ENCODE results near the gene UGT1A4. TPM values are rescaled to one million over a fixed set of nuclear protein-coding genes. Genes with fewer than 3 reads are reported as not detected.
A peak's percentile ranks its signal among the peaks of the same experiment; 100 is the strongest.

UGT1A4 gene
- total and polyA plus RNA-seq, 2 donors (not counting 1 experiment from before 2014, with no cell fraction given), result not detected

DNA sequence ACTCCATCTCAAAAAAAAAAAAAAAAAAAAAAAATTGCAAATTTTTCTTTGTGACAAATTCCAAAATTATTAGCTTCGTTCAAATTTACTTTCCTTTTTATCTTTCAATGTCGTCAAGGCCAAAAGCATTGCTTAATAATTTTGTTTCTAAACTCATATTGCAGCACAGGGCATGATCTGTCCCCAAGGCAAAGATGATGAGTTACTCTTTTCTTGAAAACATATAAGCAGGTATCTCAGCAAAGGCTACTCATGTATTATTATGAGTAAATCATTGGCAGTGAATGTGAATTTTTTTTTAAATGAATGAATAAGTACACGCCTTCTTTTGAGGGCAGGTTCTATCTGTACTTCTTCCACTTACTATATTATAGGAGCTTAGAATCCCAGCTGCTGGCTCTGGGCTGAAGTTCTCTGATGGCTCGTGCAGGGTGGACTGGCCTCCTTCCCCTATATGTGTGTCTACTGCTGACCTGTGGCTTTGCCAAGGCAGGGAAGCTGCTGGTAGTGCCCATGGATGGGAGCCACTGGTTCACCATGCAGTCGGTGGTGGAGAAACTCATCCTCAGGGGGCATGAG lies 36.9 kb upstream of the UGT1A4 start, which contains the start of gene UGT1A7:
UGT1A7 (plus strand) TSS at position 381 of the 579 bp plus-strand sequence; CDS start at position 418, 37 bp downstream.
- H3K27me3 ChIP-seq (ENCODE audit: control insufficient read depth, insufficient read depth, low read length), result no peaks in the 10 kb centered on the region

DNA sequence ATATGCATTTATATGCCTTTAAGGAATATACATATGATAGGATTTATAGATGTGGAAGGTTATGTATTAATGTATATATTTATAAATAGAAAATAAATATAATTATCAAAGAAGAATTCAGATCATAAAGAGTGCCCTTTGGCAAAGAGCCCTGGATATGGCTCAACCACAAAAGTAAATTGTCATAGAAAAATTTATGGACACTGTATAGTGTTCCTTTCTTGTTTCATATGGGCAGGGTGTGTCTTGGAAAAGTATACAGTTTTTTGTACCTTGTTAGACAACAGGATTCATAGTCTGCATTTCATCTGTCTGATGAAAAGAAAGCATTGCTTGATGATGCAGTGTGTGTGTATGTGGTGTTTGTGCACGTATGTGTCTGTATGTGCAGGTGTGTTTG lies 33.9 kb upstream of the UGT1A4 start:
- no peaks in the 10 kb centered on the region for H4K20me1 ChIP-seq (ENCODE audit: control insufficient read depth, extremely low read depth, insufficient read depth, low read length)
- no peak overlapping the region for H3K4me3 ChIP-seq (replicated peaks in 1 of 4; ENCODE audit: control extremely low read depth in 1 of 4, insufficient read depth in 1 of 4, low read depth in 3 of 4, low read length in 4 of 4)
- no peak overlapping the region for H3K4me2 ChIP-seq (ENCODE audit: extremely low read depth, insufficient read depth, low read length)
- no peak for TF ChIP-seq EZH2 (IDR thresholded peaks at IDR 0.05; ENCODE audit: low read length, missing control alignments)
- TF ChIP-seq, protein P1, sequence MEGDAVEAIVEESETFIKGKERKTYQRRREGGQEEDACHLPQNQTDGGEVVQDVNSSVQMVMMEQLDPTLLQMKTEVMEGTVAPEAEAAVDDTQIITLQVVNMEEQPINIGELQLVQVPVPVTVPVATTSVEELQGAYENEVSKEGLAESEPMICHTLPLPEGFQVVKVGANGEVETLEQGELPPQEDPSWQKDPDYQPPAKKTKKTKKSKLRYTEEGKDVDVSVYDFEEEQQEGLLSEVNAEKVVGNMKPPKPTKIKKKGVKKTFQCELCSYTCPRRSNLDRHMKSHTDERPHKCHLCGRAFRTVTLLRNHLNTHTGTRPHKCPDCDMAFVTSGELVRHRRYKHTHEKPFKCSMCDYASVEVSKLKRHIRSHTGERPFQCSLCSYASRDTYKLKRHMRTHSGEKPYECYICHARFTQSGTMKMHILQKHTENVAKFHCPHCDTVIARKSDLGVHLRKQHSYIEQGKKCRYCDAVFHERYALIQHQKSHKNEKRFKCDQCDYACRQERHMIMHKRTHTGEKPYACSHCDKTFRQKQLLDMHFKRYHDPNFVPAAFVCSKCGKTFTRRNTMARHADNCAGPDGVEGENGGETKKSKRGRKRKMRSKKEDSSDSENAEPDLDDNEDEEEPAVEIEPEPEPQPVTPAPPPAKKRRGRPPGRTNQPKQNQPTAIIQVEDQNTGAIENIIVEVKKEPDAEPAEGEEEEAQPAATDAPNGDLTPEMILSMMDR (conservative IDR thresholded peaks at IDR 0.05 in 1 of 2, IDR thresholded peaks at IDR 0.05 in 1 of 2; ENCODE audit: low read depth in 1 of 2, low read length in 2 of 2), result no peak
- no peaks in the 10 kb centered on the region for H3K4me1 ChIP-seq (ENCODE audit: control insufficient read depth, extremely low read depth, insufficient read depth, low read length)
- DNase-seq (ENCODE audit: low read depth in 2 of 2), result no peak
- H3K79me2 ChIP-seq (ENCODE audit: control insufficient read depth, insufficient read depth, low read length), result no peaks in the 10 kb centered on the region
- H2AFZ ChIP-seq (ENCODE audit: low read length), result no peak overlapping the region
- H3K9me3 ChIP-seq (ENCODE audit: control insufficient read depth, insufficient read depth, low read depth, low read length), result no peaks in the 10 kb centered on the region
- no peak overlapping the region for H3K27ac ChIP-seq (ENCODE audit: insufficient read depth, low read length)
- no peak overlapping the region for H3K9ac ChIP-seq (ENCODE audit: insufficient read depth, low read length)
- H3K27me3 ChIP-seq (ENCODE audit: control insufficient read depth, insufficient read depth, low read length), result no peaks in the 10 kb centered on the region
- H3K36me3 ChIP-seq (ENCODE audit: control insufficient read depth, insufficient read depth, low read length), result no peaks in the 10 kb centered on the region

More for the DNA sequence above, 36.9 kb upstream of the UGT1A4 start, which contains the start of gene UGT1A7:
- H3K4me1 ChIP-seq (ENCODE audit: control insufficient read depth, extremely low read depth, insufficient read depth, low read length), result no peaks in the 10 kb centered on the region
- no peak for DNase-seq (ENCODE audit: low read depth in 2 of 2)
- H2AFZ ChIP-seq (ENCODE audit: low read length), result no peak within 1 kb of the TSS
- H3K9ac ChIP-seq (ENCODE audit: insufficient read depth, low read length), result no peak within 1 kb of the TSS
- no peak for TF ChIP-seq EZH2 (IDR thresholded peaks at IDR 0.05; ENCODE audit: low read length, missing control alignments)
- TF ChIP-seq, protein P1 (conservative IDR thresholded peaks at IDR 0.05 in 1 of 2, IDR thresholded peaks at IDR 0.05 in 1 of 2; ENCODE audit: low read depth in 1 of 2, low read length in 2 of 2), result no peak
- H3K4me3 ChIP-seq (replicated peaks in 1 of 4; ENCODE audit: control extremely low read depth in 1 of 4, insufficient read depth in 1 of 4, low read depth in 3 of 4, low read length in 4 of 4), result no peak within 1 kb of the TSS
- no peaks in the 10 kb centered on the region for H3K9me3 ChIP-seq (ENCODE audit: control insufficient read depth, insufficient read depth, low read depth, low read length)
- H3K27ac ChIP-seq (ENCODE audit: insufficient read depth, low read length), result no peak within 1 kb of the TSS
- H3K36me3 ChIP-seq (ENCODE audit: control insufficient read depth, insufficient read depth, low read length), result no peaks in the 10 kb centered on the region
- H3K79me2 ChIP-seq (ENCODE audit: control insufficient read depth, insufficient read depth, low read length), result no peaks in the 10 kb centered on the region
- H3K4me2 ChIP-seq (ENCODE audit: extremely low read depth, insufficient read depth, low read length), result no peak within 1 kb of the TSS
- H4K20me1 ChIP-seq (ENCODE audit: control insufficient read depth, extremely low read depth, insufficient read depth, low read length), result no peaks in the 10 kb centered on the region

DNA sequence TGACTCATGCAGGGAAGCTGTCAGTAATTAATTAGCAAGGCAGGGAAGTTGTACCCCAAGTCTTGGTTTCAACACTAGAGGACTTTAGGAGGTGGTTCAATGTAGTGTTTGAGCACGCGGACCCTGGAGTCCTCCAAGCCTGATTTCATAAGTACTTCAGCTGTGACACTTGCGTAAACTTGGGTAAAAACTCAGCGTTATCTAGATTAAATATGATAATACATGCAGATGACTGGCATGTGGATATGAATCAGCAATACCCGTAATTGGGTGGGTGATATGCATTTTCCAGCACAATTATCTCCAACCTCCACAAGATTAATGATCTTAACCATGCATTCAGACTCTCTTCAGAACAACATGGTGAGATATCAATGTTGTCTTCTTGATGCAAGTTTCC lies 31.6 kb upstream of the UGT1A4 start:
- H4K20me1 ChIP-seq (ENCODE audit: control insufficient read depth, extremely low read depth, insufficient read depth, low read length), result no peaks in the 10 kb centered on the region
- H3K9me3 ChIP-seq (ENCODE audit: control insufficient read depth, insufficient read depth, low read depth, low read length), result no peaks in the 10 kb centered on the region
- TF ChIP-seq, protein P1 (conservative IDR thresholded peaks at IDR 0.05 in 1 of 2, IDR thresholded peaks at IDR 0.05 in 1 of 2; ENCODE audit: low read depth in 1 of 2, low read length in 2 of 2), result no peak
- no peak for TF ChIP-seq EZH2 (IDR thresholded peaks at IDR 0.05; ENCODE audit: low read length, missing control alignments)
- H3K36me3 ChIP-seq (ENCODE audit: control insufficient read depth, insufficient read depth, low read length), result no peaks in the 10 kb centered on the region
- no peak overlapping the region for H3K9ac ChIP-seq (ENCODE audit: insufficient read depth, low read length)
- H3K79me2 ChIP-seq (ENCODE audit: control insufficient read depth, insufficient read depth, low read length), result no peaks in the 10 kb centered on the region
- no peak overlapping the region for H3K4me2 ChIP-seq (ENCODE audit: extremely low read depth, insufficient read depth, low read length)
- no peak overlapping the region for H3K27ac ChIP-seq (ENCODE audit: insufficient read depth, low read length)
- DNase-seq (ENCODE audit: low read depth in 2 of 2), result peak in 1 of 2 donors; percentile 42
- H3K4me3 ChIP-seq (replicated peaks in 1 of 4; ENCODE audit: control extremely low read depth in 1 of 4, insufficient read depth in 1 of 4, low read depth in 3 of 4, low read length in 4 of 4), result no peak overlapping the region
- no peaks in the 10 kb centered on the region for H3K27me3 ChIP-seq (ENCODE audit: control insufficient read depth, insufficient read depth, low read length)
- H3K4me1 ChIP-seq (ENCODE audit: control insufficient read depth, extremely low read depth, insufficient read depth, low read length), result no peaks in the 10 kb centered on the region
- no peak overlapping the region for H2AFZ ChIP-seq (ENCODE audit: low read length)
